ENCODE data around the gene CAMP.

Gene CAMP

GRCh38 chr3:48222616-48223513 is at the start of gene CAMP:
CAMP (plus strand) TSS chr3:48223495; CDS start chr3:48223512, 17 bp downstream.
- no peak within 1 kb of the TSS for H3K27ac ChIP-seq
- TF ChIP-seq CTCF (conservative IDR thresholded peaks at IDR 0.05) = no peak

GRCh38 chr3:48178072-48178471 is 45.2 kb upstream of the CAMP start:
- TF ChIP-seq CTCF (conservative IDR thresholded peaks at IDR 0.05) = no peak
- no peak overlapping the region for H3K27ac ChIP-seq

GRCh38 chr3:48180021-48180420 is 43.3 kb upstream of the CAMP start:
- no peak for TF ChIP-seq CTCF (conservative IDR thresholded peaks at IDR 0.05)
- no peak overlapping the region for H3K27ac ChIP-seq

- TF ChIP-seq CTCF (conservative IDR thresholded peaks at IDR 0.05) = no peak
- no peak overlapping the region for H3K27ac ChIP-seq
Measured at GRCh38 chr3:48180531-48181253, 42.6 kb upstream of the CAMP start.

- no peak overlapping the region for H3K27ac ChIP-seq
- no peak for TF ChIP-seq CTCF (conservative IDR thresholded peaks at IDR 0.05)
Measured at GRCh38 chr3:48184299-48184698, 39.0 kb upstream of the CAMP start.

- H3K27ac ChIP-seq = peak overlapping the region; percentile 86
- TF ChIP-seq CTCF (conservative IDR thresholded peaks at IDR 0.05) = no peak
Measured at GRCh38 chr3:48185129-48185528, 38.2 kb upstream of the CAMP start.

- no peak for TF ChIP-seq CTCF (conservative IDR thresholded peaks at IDR 0.05)
- peak overlapping the region; percentile 86 for H3K27ac ChIP-seq
Measured at GRCh38 chr3:48186631-48187300, 36.5 kb upstream of the CAMP start.

Measured in VCaP (cell line).